ENCODE results near the gene PGA5.

Gene PGA5

DNA sequence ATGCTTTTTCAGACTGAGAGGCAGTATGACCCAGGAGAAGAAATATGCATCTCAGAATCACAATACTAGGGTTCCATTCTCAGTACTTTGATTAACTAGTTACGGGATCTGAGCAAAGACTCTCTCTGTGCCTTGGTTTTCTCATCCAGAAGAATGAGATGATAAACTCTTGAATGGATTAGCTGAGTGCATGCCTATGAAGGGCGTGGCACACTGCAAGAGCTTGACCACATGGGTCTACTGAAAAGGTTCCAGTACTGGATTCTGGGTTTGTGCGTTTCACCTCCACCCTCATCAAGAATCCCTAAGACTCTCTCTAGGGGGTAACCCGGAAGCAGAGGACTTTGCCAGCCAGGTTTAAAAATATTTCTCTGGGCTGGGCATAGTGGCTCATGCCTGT, 25.6 kb downstream of the PGA5 start:
- DNase-seq, result no peak

DNA sequence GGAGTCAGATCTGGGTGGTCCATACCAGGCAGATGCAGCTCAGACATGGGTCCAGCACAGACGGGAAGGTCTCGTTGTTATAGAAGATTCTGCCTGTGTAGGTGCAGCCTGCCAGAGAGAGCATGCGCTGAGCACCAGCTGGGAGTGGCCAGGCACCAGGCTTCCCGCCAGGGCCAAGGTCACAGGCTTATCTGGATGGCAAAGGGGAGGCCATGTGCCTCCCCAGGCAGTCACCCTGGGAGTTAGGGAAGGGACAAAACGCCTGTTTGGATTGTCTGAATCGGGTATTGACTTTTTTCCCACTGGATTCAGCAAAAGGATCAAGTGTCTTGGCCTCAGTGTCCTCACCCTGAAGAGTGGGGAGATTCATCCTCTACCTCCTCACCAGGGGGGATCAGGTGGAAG, 26.5 kb downstream of the PGA5 start:
- no peak for DNase-seq

- no peak for DNase-seq
Observed at GRCh38 chr11:61268588-61269250, 27.7 kb downstream of the PGA5 start.

DNA sequence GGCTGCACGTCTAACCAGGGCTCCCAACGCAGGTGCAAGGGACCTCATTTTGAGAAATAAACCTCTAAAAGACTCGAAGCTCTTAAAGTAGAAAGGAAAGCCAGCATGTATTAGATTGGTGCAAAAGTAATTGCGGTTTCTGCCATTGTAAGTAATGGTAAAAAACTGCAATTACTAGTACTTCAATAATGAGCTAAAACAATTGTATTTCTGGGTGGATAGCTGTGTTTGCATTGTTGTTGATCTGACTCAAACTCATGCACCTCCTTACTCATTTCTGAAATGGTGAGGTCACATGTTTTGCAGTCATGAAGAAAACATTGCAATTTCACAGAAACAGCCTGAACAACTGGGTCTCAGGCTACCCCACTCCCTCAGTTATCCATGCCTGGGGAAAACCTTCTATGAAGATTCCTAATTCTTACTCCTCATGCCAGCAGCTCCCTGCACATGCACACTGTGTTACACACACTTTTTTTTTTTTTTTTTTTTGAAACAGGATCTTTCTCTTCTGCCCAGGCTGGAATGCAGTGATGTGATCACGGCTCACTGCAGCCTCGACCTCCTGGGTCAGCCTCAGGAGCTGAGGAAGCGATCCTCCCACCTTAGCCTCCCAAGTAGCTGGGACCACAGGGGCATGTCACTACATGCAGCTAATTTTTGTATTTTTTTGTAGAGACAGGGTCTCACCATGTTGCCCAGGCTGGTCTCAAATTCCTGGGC, 29.5 kb downstream of the PGA5 start:
- no peak for DNase-seq

- no peak for DNase-seq
Observed at GRCh38 chr11:61272731-61273130, 31.8 kb downstream of the PGA5 start.

- DNase-seq, result peak in 26 of 51 donors; percentile 10 to 69 (median 54)
Observed at GRCh38 chr11:61273178-61274078, 32.5 kb downstream of the PGA5 start.

DNA sequence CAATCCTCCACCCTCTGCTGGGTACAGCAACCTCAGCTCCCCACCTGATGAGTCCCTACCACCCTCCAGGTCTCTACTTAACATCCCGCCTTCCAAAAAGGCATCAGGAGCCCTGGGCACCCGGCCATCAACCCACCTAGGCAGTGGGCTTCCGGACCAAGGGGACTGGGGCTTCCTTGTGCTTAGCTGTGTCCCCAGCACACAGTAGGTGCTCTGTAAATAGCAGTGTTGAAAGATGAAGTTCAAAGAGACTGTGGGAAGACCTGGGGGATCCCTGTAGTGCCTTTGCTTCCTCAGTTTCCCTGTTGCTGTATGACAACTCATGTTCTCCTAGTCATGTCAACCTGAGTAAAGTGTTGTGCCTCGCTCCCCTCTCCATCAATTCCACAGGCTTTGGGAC, 33.1 kb downstream of the PGA5 start:
- no peak for DNase-seq

DNA sequence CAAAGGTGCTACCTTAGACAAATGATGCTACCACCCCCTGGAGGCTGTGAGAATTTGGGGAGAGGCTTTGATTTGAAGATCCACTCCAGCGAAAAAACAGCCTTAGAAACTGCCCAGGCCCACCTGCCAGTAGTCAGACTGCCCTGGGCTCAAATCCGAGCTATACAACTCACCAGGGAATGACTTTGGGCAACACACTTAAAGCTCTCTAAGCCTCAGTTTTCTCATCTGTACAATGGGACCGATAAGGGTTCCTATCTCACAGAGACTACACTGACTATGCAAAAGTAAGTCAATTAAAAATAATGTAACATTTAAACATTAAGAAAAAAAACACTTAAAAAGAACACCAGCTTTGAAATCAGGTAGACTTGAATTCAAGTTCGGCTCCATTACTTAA, 34.2 kb downstream of the PGA5 start:
- DNase-seq, result no peak

DNA sequence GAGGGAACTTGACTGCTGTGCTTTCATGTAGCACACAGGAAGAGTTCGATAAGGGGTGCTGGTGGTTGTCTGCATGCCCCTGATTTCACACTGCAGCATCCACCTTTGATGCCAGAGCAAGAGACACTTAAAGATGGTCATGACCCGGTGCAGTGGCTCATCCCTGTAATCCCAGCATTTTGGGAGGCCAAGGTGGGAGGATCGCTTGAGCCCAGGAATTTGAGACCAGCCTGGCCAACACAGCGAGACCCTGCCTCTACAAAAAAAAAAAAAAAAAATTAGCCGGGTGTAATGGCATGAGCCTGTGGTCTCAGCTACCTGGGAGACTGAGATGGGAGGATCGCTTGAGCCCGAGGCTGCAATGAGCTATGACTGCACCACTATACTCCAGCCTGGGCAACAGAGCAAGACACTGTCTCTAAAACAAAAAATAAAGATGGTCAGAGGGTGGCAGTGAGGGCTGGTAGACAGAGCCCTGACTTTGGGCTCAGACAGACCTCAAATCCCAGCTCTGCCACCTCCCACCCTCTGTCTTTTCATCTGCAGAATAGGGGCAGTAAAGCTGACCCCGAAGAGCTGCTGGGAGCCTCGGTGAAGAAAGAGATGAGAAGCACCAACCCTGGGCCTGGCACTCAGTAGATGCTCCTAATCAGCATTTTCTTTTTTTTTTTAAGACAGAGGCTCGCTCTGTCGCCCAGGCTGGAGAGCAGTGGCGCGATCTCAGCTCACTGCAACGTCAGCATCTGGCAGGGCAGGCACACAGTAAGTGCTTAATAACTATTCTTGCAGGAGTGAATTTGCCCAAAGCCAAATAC, 36.4 kb downstream of the PGA5 start:
- DNase-seq, result peak in 10 of 51 donors; percentile 6 to 39 (median 16)

DNA sequence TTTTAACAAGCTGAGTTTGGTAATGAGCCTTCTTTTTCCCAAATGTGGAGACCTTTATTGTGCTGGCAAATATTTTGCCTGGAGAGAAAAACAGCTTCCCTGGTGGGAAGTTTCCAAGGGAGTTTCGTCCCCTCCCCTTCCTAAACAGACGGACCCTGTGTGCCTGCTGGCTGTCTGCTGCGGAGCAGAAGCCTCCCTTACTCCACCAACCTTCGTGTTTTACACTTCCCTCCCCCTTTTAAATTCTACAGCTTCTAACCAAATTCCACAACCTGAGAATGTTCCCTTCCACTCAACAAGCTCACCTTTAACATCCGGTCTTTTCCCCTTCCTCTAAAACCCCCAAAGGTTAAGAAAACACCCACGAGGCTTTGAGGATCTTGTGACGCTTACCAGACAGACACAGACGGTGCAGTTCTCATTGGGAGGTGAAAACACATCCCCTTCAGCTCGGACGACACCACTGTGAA, 37.1 kb downstream of the PGA5 start:
- DNase-seq, result no peak

DNA sequence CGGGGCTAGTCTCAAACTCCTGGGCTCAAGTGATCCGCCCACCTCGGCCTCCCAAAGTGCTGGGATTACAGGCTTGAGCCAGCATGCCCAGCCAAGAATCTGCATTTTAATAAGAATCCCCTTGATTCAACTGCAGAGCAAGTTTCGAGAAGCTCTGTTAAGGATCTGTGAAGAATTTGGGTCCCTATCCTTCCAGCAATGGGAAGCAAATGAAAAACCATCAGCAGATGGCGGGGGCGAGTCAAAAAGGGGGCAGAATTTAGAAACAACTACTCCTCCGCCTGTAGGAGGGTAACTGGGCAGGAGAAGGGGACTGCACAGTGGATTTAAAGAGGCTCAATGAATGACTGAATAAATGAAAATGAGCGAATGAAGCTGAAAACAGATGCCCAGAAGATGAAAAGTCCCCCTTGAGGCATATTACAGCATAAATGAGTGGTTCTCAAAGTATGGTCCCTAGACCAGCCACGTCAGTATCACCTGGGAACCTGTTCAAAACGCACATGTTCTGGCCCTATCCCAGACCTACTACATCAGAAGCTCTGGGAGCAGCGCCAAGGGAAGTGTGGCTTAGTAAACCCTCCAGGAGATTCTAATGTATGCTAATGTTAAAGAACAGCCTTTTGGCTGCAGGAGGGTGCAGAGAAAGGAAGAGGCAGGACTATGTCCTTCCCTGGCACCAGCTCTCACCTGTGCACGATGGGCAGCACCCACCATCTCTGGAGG, 39.1 kb downstream of the PGA5 start:
- DNase-seq, result no peak

GRCh38 chr11:61280883-61281580, 40.1 kb downstream of the PGA5 start:
- DNase-seq, result no peak

- DNase-seq, result peak in 5 of 51 donors; percentile 6 to 26 (median 12)
Observed at GRCh38 chr11:61281581-61282250, 40.7 kb downstream of the PGA5 start.

DNA sequence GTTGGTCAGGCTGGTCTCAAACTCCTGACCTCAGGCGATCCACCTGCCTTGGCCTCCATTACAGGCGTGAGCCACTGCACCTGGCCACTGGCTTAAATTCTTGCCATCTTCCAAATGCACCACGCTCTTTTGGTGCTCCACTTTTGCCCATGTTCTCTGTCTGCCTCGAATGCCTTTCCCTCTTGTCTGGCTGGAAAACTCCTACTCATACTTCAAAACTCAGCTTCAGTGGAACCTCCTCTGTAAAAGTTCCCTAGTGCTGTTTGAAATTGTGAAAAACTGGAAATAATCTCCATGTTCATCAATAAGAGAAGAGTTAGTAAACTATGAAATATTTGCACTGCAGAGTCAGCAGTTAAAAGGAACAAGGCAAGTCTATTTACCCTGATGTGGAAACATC, 42.6 kb downstream of the PGA5 start:
- DNase-seq, result no peak

DNA sequence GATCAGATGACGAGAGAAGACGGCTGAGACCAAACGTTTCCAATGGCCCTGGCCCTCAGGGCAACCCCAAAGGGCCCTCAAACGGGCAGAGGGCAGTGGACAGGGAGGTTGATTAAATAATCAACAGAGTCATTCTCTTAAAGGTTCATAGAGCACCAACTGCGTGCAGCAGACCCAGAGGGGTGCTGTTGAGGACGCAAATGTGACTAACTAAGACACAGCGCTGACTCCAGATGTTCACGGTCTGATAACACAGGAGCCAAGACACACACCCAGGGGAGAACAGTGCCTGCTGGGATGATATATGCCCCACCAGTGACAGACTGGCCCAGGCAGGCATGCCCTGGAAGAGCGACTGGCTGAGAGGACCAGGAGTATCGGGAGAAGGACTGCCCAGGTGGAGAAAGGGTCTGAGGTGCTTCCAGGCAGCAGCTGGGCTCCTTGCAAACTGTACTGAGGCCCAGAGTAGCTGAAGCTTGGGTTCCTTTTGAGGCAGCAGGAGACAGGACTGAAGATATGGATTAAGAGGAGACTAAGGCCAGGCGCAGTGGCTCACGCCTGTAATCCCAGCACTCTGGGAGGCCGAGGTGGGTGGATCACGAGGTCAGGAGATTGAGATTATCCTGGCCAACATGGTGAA, 46.5 kb downstream of the PGA5 start:
- DNase-seq, result no peak

DNA sequence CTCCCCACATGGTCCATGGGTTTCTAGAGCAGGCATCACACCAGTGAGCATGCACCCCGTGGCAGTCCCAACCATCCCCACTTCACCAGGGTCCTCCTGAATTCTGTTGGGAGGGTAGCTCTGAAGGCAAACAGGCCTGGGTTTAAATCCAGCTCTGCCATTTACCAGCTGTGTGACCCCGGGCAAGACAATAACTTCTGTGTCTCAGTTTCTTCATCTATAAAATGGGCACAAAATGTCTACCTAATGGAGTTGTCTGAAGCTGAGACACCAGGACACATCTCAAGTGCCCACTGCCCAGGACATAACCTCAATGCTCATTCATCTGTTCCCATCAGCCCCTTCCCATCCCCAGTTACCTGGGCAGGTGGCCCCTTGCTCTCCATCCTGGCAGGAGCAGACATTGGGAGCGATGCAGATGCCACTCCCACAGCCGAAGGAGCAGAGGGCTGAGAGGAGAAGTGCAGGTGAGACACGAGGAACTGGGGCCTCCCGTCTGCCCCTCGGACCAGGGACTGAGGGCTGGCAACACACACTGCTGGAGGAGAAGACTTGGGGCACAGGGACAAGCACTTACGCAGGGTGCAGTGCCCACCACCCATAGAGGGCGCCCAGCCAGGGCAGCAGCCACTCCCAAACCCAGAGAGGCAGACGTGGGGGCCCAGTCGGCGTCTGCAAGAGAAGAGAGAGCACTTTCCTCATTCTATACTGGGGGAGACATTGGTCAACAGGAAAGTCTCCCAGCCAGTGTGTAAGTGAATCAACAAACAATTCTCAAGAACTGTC, 50.1 kb downstream of the PGA5 start:
- DNase-seq, result no peak

DNA sequence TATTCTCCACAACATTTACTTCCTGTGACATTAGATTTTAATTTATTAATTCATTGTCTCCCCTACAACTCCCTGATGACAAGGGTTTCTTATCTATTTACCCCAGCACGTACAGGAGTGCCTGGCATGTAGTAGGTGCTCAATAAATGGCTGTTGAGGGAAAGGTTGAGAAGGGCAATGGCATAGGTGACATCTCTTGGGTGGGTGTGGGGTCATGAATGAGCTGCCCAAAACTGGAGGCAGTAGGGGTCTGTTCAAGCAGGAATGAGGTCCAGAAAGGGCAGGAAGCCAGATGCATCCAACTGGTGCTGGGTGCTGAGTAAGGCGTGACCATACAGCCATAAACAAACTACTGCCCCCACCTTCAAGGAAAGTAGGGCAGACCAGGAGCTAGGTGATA, 51.4 kb downstream of the PGA5 start:
- DNase-seq, result no peak
